Activated CD4-positive, alpha-beta T cell treated with anti-CD3 and anti-CD28 coated beads for 36 hours (primary cell): ENCODE results near the gene NARF. TPM values are rescaled to one million over a fixed set of nuclear protein-coding genes. Genes with fewer than 3 reads are reported as not detected.
"Not testable (repeated sequence)": the region's sequence is repeated elsewhere in the genome, so short reads cannot be mapped to it uniquely, and the experiment has no call there.

Experiments used
- ATAC-seq: fragments of 200-7000 bp; cut with Tn5 transposase; one replicate; pipeline ENCODE4 v1.10.0; 2021; ENCODE audit warnings: mild to moderate bottlenecking, moderate library complexity
- CTCF ChIA-PET: fragments of 350-600 bp; sonication (Branson Sonifier 250); formaldehyde crosslinking; loops from one replicate; lab custom pipeline; 2021; ENCODE audit warnings: antibody characterized with exemption; lab: Charles Lee
- POLR2A ChIA-PET: fragments of 350-600 bp; sonication (Branson Sonifier 250); formaldehyde crosslinking; loops from one replicate; lab custom pipeline; 2021; ENCODE audit warnings: antibody characterized with exemption, inconsistent platforms; lab: Charles Lee
- DNase-seq: peaks from one replicate; pipeline ENCODE4 v3.0.0-alpha.2; 2020
- H3K27ac Mint-ChIP-seq: one replicate; pipeline ENCODE4 v1.8.0; 2021; ENCODE audit warnings: mixed read lengths
- H3K27me3 Mint-ChIP-seq: one replicate; pipeline ENCODE4 v1.8.0; 2021; ENCODE audit warnings: mixed read lengths
- H3K36me3 Mint-ChIP-seq: one replicate; pipeline ENCODE4 v1.8.0; 2021; ENCODE audit warnings: low read depth, mixed read lengths
- H3K4me1 Mint-ChIP-seq: one replicate; pipeline ENCODE4 v1.8.0; 2021; ENCODE audit warnings: mixed read lengths
- H3K4me3 Mint-ChIP-seq: one replicate; pipeline ENCODE4 v1.8.0; 2021; ENCODE audit warnings: mild to moderate bottlenecking, moderate library complexity, mixed read lengths
- H3K9me3 Mint-ChIP-seq: one replicate; pipeline ENCODE4 v1.8.0; 2021; ENCODE audit warnings: low read depth, mixed read lengths
- intact Hi-C, 2 experiments: fragments of 100-400 bp; cut with DNase I in 1 of 2; cut with micrococcal nuclease in 1 of 2; formaldehyde crosslinking; loops; one replicate each; pipeline versions ENCODE4 v1.14.2 to v1.15.1; 2022 to 2024; cut with DNase I, micrococcal nuclease
- total RNA-seq, 2 experiments: library from RNA; stranded (reverse); gene quantifications; one replicate each; pipeline ENCODE4 v1.2.3, GENCODE V29; 2021

NARF gene
- total RNA-seq, 2 experiments from 2014 or later, result 65.4 to 85.9 TPM

GRCh38 chr17:82459936-82460335, 1.4 kb downstream of the NARF start:
- Mint-ChIP-seq H3K4me1 (peaks cover 34% of the 10 kb centered on the region), H3K36me3 (peaks cover 46% of the 10 kb centered on the region)
- H3K4me3 Mint-ChIP-seq, ATAC-seq, POLR2A ChIA-PET, H3K27me3 Mint-ChIP-seq, DNase-seq, H3K27ac Mint-ChIP-seq, H3K9me3 Mint-ChIP-seq: not testable (repeated sequence)
- CTCF ChIA-PET, result interaction anchor here (0.9 kb wide), 1 partner anchor 93 kb away, joined by 4 read pairs; no protein-coding TSS in a partner anchor
- intact Hi-C loops, result loop anchor here (2.0 to 10.0 kb wide), 6 partner anchors 59 to 591 kb away; partner anchors contain the start of genes CENPX (in 1 of the 2), FOXK2 (in 1 of the 2), LRRC45 (in 1 of the 2) and PCYT2 (in 1 of the 2)

- Mint-ChIP-seq H3K27ac (no peak overlapping the region), H3K4me1 (peaks cover 29% of the 10 kb centered on the region), H3K9me3 (no peaks in the 10 kb centered on the region), H3K36me3 (peaks cover 56% of the 10 kb centered on the region), H3K27me3 (no peaks in the 10 kb centered on the region), H3K4me3 (no peak overlapping the region)
- intact Hi-C loops, result no loop called here
- ChIA-PET POLR2A (interaction anchor here (0.7 kb wide), 1 partner anchor 13 kb away, joined by 4 read pairs; no protein-coding TSS in a partner anchor), CTCF (interaction anchor here (0.7 to 1.4 kb wide), 3 partner anchors 19 to 44 kb away, joined by 3 to 5 read pairs (median 3); partner anchors contain the start of gene HEXD)
- no peak for ATAC-seq
- DNase-seq, result no peak
Measured at GRCh38 chr17:82461827-82462524, 3.4 kb downstream of the NARF start.

GRCh38 chr17:82463391-82463790, 4.8 kb downstream of the NARF start:
- H3K27ac Mint-ChIP-seq, result peak overlapping the region; percentile 51
- DNase-seq, result no peak
- peaks cover 19% of the 10 kb centered on the region for H3K4me1 Mint-ChIP-seq
- H3K36me3 Mint-ChIP-seq, result peaks cover 57% of the 10 kb centered on the region
- no peaks in the 10 kb centered on the region for H3K27me3 Mint-ChIP-seq
- H3K9me3 Mint-ChIP-seq, result no peaks in the 10 kb centered on the region
- intact Hi-C loops, result no loop called here
- no peak for ATAC-seq
- ChIA-PET POLR2A (no interaction called here), CTCF (interaction anchor here (1.4 kb wide), 1 partner anchor 40 kb away, joined by 3 read pairs; no protein-coding TSS in a partner anchor)
- no peak overlapping the region for H3K4me3 Mint-ChIP-seq

GRCh38 chr17:82463925-82464566, 5.5 kb downstream of the NARF start:
- CTCF ChIA-PET, result no interaction called here
- peaks cover 62% of the 10 kb centered on the region for H3K36me3 Mint-ChIP-seq
- no peaks in the 10 kb centered on the region for H3K27me3 Mint-ChIP-seq
- H3K4me3 Mint-ChIP-seq, result no peak overlapping the region
- peak overlapping the region; percentile 51 for H3K27ac Mint-ChIP-seq
- peaks cover 22% of the 10 kb centered on the region for H3K4me1 Mint-ChIP-seq
- ATAC-seq, result no peak
- no peak for DNase-seq
- intact Hi-C loops, result no loop called here
- POLR2A ChIA-PET, result no interaction called here
- no peaks in the 10 kb centered on the region for H3K9me3 Mint-ChIP-seq

DNA sequence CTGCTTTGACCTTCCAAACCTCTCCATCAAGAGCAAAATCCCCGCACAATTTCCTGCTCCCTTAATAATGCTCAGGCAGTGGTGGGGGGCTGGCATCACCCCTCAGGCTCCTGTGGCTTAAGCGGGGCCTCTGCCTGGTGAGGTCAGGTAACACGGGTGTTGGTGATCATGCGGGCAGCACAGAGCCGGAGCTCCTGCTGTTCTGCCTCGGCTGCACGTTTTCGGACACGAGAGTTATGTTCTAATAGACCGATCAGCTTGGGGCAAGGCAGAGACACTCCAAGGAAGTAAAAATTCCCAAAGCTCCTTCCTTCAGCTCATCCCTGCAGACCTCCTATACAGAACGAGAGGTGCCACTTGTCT, 6.0 kb downstream of the NARF start:
- DNase-seq (no peak), ATAC-seq (no peak)
- H3K27me3 Mint-ChIP-seq, result no peaks in the 10 kb centered on the region
- intact Hi-C loops, result no loop called here
- H3K4me3 Mint-ChIP-seq, result no peak overlapping the region
- peaks cover 19% of the 10 kb centered on the region for H3K4me1 Mint-ChIP-seq
- H3K36me3 Mint-ChIP-seq, result peaks cover 66% of the 10 kb centered on the region
- H3K27ac Mint-ChIP-seq, result no peak overlapping the region
- CTCF ChIA-PET, result interaction anchor here (0.6 kb wide), 1 partner anchor 26 kb away, joined by 3 read pairs; no protein-coding TSS in a partner anchor
- no peaks in the 10 kb centered on the region for H3K9me3 Mint-ChIP-seq
- POLR2A ChIA-PET, result no interaction called here

- H3K9me3 Mint-ChIP-seq, result no peaks in the 10 kb centered on the region
- H3K4me1 Mint-ChIP-seq, result peaks cover 16% of the 10 kb centered on the region
- POLR2A ChIA-PET, result no interaction called here
- CTCF ChIA-PET, result interaction anchor here (0.6 kb wide), 1 partner anchor 26 kb away, joined by 3 read pairs; no protein-coding TSS in a partner anchor
- H3K4me3 Mint-ChIP-seq, result no peak overlapping the region
- ATAC-seq (peak; percentile 71), DNase-seq (peak; percentile 53)
- H3K27me3 Mint-ChIP-seq, result no peaks in the 10 kb centered on the region
- H3K36me3 Mint-ChIP-seq, result peaks cover 64% of the 10 kb centered on the region
- intact Hi-C loops, result no loop called here
- no peak overlapping the region for H3K27ac Mint-ChIP-seq
Measured at GRCh38 chr17:82465023-82465603, 6.6 kb downstream of the NARF start.

DNA sequence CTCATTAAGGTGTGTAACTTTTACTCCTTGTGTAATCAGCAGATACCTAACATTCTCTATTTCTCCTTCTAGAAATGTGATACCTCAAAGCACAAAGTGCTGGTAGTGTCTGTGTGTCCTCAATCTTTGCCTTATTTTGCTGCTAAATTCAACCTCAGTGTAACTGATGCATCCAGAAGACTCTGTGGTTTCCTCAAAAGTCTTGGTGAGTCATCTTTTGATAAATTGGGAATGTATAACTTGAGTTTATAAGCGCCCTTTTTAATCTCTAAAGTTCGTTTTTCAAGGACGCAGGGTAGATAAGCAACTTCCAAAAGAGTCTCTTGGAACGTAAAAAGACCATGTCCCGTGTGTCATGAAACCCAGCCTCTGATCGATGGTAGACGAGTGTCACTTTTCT, 10.2 kb downstream of the NARF start:
- no peak overlapping the region for H3K27ac Mint-ChIP-seq
- intact Hi-C loops, result no loop called here

GRCh38 chr17:82470065-82470464, 11.5 kb downstream of the NARF start:
- DNase-seq (no peak), ATAC-seq (no peak)
- H3K4me3 Mint-ChIP-seq, result no peak overlapping the region
- H3K27me3 Mint-ChIP-seq, result no peaks in the 10 kb centered on the region
- no peaks in the 10 kb centered on the region for H3K9me3 Mint-ChIP-seq
- CTCF ChIA-PET, result interaction anchor here (1.2 kb wide), 1 partner anchor 25 kb away, joined by 4 read pairs; no protein-coding TSS in a partner anchor
- peaks cover 37% of the 10 kb centered on the region for H3K36me3 Mint-ChIP-seq
- peaks cover 5% of the 10 kb centered on the region for H3K4me1 Mint-ChIP-seq
- POLR2A ChIA-PET, result no interaction called here
- H3K27ac Mint-ChIP-seq, result no peak overlapping the region
- intact Hi-C loops, result no loop called here

More for the DNA sequence above, 10.2 kb downstream of the NARF start:
- POLR2A ChIA-PET, result no interaction called here
- H3K27me3 Mint-ChIP-seq, result no peaks in the 10 kb centered on the region
- peaks cover 12% of the 10 kb centered on the region for H3K4me1 Mint-ChIP-seq
- H3K4me3 Mint-ChIP-seq, result no peak overlapping the region
- no peaks in the 10 kb centered on the region for H3K9me3 Mint-ChIP-seq
- CTCF ChIA-PET, result interaction anchor here (0.6 to 0.7 kb wide), 2 partner anchors 25 to 208 kb away, joined by 4 read pairs; no protein-coding TSS in a partner anchor
- DNase-seq (no peak), ATAC-seq (no peak)
- peaks cover 46% of the 10 kb centered on the region for H3K36me3 Mint-ChIP-seq

- no peak overlapping the region for H3K27ac Mint-ChIP-seq
- no peaks in the 10 kb centered on the region for H3K9me3 Mint-ChIP-seq
- H3K4me3 Mint-ChIP-seq, result no peak overlapping the region
- ChIA-PET CTCF (interaction anchor here (0.7 to 1.7 kb wide), 2 partner anchors 19 to 556 kb away, joined by 3 to 4 read pairs; no protein-coding TSS in a partner anchor), POLR2A (no interaction called here)
- peaks cover 4% of the 10 kb centered on the region for H3K4me1 Mint-ChIP-seq
- DNase-seq, result no peak
- ATAC-seq, result no peak
- intact Hi-C loops, result no loop called here
- H3K27me3 Mint-ChIP-seq, result no peaks in the 10 kb centered on the region
- H3K36me3 Mint-ChIP-seq, result peaks cover 32% of the 10 kb centered on the region
Measured at GRCh38 chr17:82474223-82475010, 15.9 kb downstream of the NARF start.

DNA sequence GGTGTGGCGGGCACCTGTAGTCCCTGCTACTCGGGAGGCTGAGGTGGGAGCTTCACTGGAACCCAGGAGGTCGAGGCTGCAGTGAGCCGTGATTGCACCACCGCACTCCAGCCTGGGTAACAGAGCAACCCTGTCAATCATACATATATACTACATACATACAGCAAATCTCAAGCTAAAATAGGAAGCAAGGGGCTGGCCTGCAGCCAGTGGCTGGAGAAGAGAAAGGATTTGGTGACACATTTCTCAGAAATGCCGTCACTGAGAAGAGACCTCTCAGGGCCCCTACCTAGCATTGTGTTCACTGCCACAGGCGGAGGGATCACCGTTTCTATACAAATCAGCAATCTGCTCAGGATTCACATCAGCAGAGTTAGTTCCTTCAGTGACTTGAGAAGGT, 16.9 kb downstream of the NARF start:
- Mint-ChIP-seq H3K4me3 (no peak overlapping the region), H3K4me1 (peaks cover 4% of the 10 kb centered on the region), H3K27ac (no peak overlapping the region), H3K36me3 (peaks cover 29% of the 10 kb centered on the region), H3K9me3 (no peaks in the 10 kb centered on the region), H3K27me3 (no peaks in the 10 kb centered on the region)
- CTCF ChIA-PET, result no interaction called here
- DNase-seq, result no peak
- POLR2A ChIA-PET, result no interaction called here
- intact Hi-C loops, result no loop called here
- no peak for ATAC-seq

DNA sequence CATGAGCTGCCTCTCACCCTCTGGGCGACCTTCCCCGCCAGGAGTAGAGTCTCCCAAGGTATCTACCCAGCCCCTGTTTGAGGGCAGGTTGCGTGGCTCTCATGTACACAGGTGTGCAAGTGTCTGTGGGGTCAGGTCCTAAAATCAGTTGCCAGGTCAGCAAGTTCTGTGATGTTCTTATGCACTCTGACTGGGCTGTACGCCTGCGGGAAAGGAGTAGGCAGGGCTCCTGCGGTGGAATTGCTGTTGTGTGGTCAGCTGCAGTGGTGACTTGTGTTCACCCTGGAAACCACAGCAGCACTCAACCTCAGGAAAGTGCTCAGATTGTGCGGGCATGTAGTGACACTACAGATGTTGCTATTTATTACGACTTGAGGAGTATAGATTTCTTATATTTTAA, 19.4 kb downstream of the NARF start:
- H3K27ac Mint-ChIP-seq, result no peak overlapping the region
- peaks cover 4% of the 10 kb centered on the region for H3K4me1 Mint-ChIP-seq
- no peak overlapping the region for H3K4me3 Mint-ChIP-seq
- H3K36me3 Mint-ChIP-seq, result peaks cover 28% of the 10 kb centered on the region
- DNase-seq (no peak), ATAC-seq (no peak)
- ChIA-PET CTCF (interaction anchor here (1.0 kb wide), 1 partner anchor 53 kb away, joined by 3 read pairs; no protein-coding TSS in a partner anchor), POLR2A (no interaction called here)
- H3K27me3 Mint-ChIP-seq, result no peaks in the 10 kb centered on the region
- intact Hi-C loops, result no loop called here
- no peaks in the 10 kb centered on the region for H3K9me3 Mint-ChIP-seq
